Transverse colon (tissue), 4 donors: ENCODE measurements around the gene CKAP5.

Experiments used
- POLR2AphosphoS5 ChIP-seq, 3 donors: sonication (generic); formaldehyde crosslinking; IDR thresholded peaks; one replicate each; pipeline ENCODE4 v1.6.1; 2016; ENCODE audit warnings: antibody characterized with exemption in 3 of 3
- TF ChIP-seq, protein P1 (sequence below), 5 experiments: fragments of 200-600 bp in 3 of 5; fragments of 450-650 bp in 2 of 5; sonication (generic) in 3 of 5; IDR thresholded peaks; 1 replicate in 2 of 5; 2 replicates in 3 of 5; pipeline ENCODE4 v1.5.1; 2016 to 2017; ENCODE audit warnings: antibody characterized with exemption in 5 of 5, inconsistent platforms in 3 of 5, mild to moderate bottlenecking in 2 of 5, moderate library complexity in 1 of 5

DNA sequence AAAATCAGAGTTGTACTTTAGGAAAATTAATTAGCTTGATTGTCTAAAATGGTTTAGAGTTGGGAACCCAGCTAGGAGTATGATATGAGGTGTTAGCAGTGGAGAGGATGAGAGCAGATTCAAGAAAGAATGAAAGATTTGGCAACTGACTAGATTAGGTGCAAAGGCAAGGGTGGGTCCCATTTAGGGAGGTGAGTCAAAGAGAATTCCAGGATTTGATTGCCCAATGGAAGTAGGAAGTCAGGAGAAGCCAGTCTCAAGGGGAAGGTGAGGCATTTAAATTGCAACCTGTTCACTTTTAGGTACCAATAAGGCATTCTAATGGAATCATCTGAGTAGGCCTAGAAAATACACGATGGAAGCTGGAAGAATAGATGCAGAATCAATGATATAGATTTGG lies 3.6 kb upstream of the CKAP5 start:
- TF ChIP-seq, protein P1, sequence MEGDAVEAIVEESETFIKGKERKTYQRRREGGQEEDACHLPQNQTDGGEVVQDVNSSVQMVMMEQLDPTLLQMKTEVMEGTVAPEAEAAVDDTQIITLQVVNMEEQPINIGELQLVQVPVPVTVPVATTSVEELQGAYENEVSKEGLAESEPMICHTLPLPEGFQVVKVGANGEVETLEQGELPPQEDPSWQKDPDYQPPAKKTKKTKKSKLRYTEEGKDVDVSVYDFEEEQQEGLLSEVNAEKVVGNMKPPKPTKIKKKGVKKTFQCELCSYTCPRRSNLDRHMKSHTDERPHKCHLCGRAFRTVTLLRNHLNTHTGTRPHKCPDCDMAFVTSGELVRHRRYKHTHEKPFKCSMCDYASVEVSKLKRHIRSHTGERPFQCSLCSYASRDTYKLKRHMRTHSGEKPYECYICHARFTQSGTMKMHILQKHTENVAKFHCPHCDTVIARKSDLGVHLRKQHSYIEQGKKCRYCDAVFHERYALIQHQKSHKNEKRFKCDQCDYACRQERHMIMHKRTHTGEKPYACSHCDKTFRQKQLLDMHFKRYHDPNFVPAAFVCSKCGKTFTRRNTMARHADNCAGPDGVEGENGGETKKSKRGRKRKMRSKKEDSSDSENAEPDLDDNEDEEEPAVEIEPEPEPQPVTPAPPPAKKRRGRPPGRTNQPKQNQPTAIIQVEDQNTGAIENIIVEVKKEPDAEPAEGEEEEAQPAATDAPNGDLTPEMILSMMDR (IDR thresholded peaks at IDR 0.05) = no peak
- TF ChIP-seq POLR2AphosphoS5 (IDR thresholded peaks at IDR 0.05) = no peak
